ENCODE measurements around the gene PIP5K1C. TPM values are rescaled to one million over a fixed set of nuclear protein-coding genes. Genes with fewer than 3 reads are reported as not detected.
"Not testable (repeated sequence)": the region's sequence is repeated elsewhere in the genome, so short reads cannot be mapped to it uniquely, and the experiment has no call there.

The PIP5K1C gene
- total RNA-seq, 4 donors from 2014 or later, result 25.4 to 91.1 (median 36.4) TPM

- Histone ChIP-seq H3K9me3 (no peaks in the 10 kb centered on the region), H3K4me1 (peaks cover 27 to 50% (median 37%) of the 10 kb centered on the region in 4 donors), H3K27ac (peak overlapping the region; percentile 92 to 96 (median 94)), H3K27me3 (no peaks in the 10 kb centered on the region), H3K36me3 (peaks cover 0 to 7% (median 0%) of the 10 kb centered on the region in 4 donors), H3K4me3 (no peak overlapping the region)
- intact Hi-C loops (cut with DNase I; ENCODE audit: low total_unique reads) (no loop called here), in situ Hi-C loops (cut with MboI; ENCODE audit: low pct_ligation_motif_present in 1 of 4, low pct_unique_long_range_greater_than_20kb in 1 of 4, low sequenced_read_pairs in 3 of 4) (no loop called here)
- TF ChIP-seq CTCF (IDR thresholded peaks at IDR 0.05) (no peak), POLR2A (IDR thresholded peaks at IDR 0.05) (no peak), POLR2AphosphoS5 (IDR thresholded peaks at IDR 0.05) (no peak), EP300 (IDR thresholded peaks at IDR 0.05; ENCODE audit: low read depth) (no peak)
- 88% methylated on average over 12 of the region's 18 CpGs; no CpG with 5 or more reads in 1 of the 2 donors for WGBS, 2 donors (ENCODE audit: low coverage in 1 of 2)
- no peak for DNase-seq
Observed at GRCh38 chr19:3667037-3667638, 33.1 kb downstream of the PIP5K1C start.

- H3K27me3 ChIP-seq; H3K4me3 ChIP-seq; H3K36me3 ChIP-seq; H3K9me3 ChIP-seq; DNase-seq; H3K27ac ChIP-seq; intact Hi-C loops (cut with DNase I; ENCODE audit: low total_unique reads); in situ Hi-C loops (cut with MboI; ENCODE audit: low pct_ligation_motif_present in 1 of 4, low pct_unique_long_range_greater_than_20kb in 1 of 4, low sequenced_read_pairs in 3 of 4): not testable (repeated sequence)
- WGBS, 2 donors (ENCODE audit: low coverage in 1 of 2), result 90 to 96% methylated on average over 5 to 14 of the region's 14 CpGs
- peaks cover 20 to 44% (median 31%) of the 10 kb centered on the region in 4 donors for H3K4me1 ChIP-seq
Observed at GRCh38 chr19:3666545-3666856, 33.8 kb downstream of the PIP5K1C start.

GRCh38 chr19:3665681-3666544, 34.4 kb downstream of the PIP5K1C start:
- peak; percentile 70 for DNase-seq
- in situ Hi-C loops (cut with MboI; ENCODE audit: low pct_ligation_motif_present in 1 of 4, low pct_unique_long_range_greater_than_20kb in 1 of 4, low sequenced_read_pairs in 3 of 4) (no loop called here), intact Hi-C loops (cut with DNase I; ENCODE audit: low total_unique reads) (no loop called here)
- Histone ChIP-seq H3K36me3 (peaks cover 0 to 12% (median 5%) of the 10 kb centered on the region in 4 donors), H3K4me1 (peaks cover 16 to 38% (median 26%) of the 10 kb centered on the region in 4 donors), H3K27ac (peak overlapping the region in 3 of 4 donors; percentile 14 to 34 (median 19)), H3K4me3 (no peak overlapping the region), H3K27me3 (no peaks in the 10 kb centered on the region), H3K9me3 (no peaks in the 10 kb centered on the region)
- 36% methylated on average over 23 of the region's 40 CpGs; no CpG with 5 or more reads in 1 of the 2 donors for WGBS, 2 donors (ENCODE audit: low coverage in 1 of 2)
- no peak for TF ChIP-seq POLR2A (IDR thresholded peaks at IDR 0.05)
- TF ChIP-seq CTCF (IDR thresholded peaks at IDR 0.05), result peak; percentile 97 to 99 (median 99)

- no peak for DNase-seq
- intact Hi-C loops (cut with DNase I; ENCODE audit: low total_unique reads), result no loop called here
- H3K4me1 ChIP-seq, result peaks cover 16 to 31% (median 23%) of the 10 kb centered on the region in 4 donors
- TF ChIP-seq POLR2AphosphoS5 (IDR thresholded peaks at IDR 0.05) (no peak), CTCF (IDR thresholded peaks at IDR 0.05) (no peak), EP300 (IDR thresholded peaks at IDR 0.05; ENCODE audit: low read depth) (no peak), POLR2A (IDR thresholded peaks at IDR 0.05) (no peak)
- H3K4me3 ChIP-seq, result no peak overlapping the region
- peaks cover 0 to 12% (median 5%) of the 10 kb centered on the region in 4 donors for H3K36me3 ChIP-seq
- H3K27me3 ChIP-seq, result no peaks in the 10 kb centered on the region
- 78% methylated on average over 18 of the region's 19 CpGs; no CpG with 5 or more reads in 1 of the 2 donors for whole genome bisulfite sequencing, 2 donors (ENCODE audit: low coverage in 1 of 2)
- H3K9me3 ChIP-seq, result no peaks in the 10 kb centered on the region
- H3K27ac ChIP-seq, result no peak overlapping the region
- in situ Hi-C loops (cut with MboI; ENCODE audit: low pct_ligation_motif_present in 1 of 4, low pct_unique_long_range_greater_than_20kb in 1 of 4, low sequenced_read_pairs in 3 of 4), result loop anchor here in 1 of 4 donors (5.0 kb wide), 1 partner anchor 37 kb away; the partner anchor contains the start of gene PIP5K1C
Observed at GRCh38 chr19:3664879-3665642, 35.2 kb downstream of the PIP5K1C start.
